ENCODE results near the gene PPRC1. TPM values are rescaled to one million over a fixed set of nuclear protein-coding genes. Genes with fewer than 3 reads are reported as not detected.

The PPRC1 gene
- total RNA-seq, 1 donor from 2014 or later = 77.2 TPM

DNA sequence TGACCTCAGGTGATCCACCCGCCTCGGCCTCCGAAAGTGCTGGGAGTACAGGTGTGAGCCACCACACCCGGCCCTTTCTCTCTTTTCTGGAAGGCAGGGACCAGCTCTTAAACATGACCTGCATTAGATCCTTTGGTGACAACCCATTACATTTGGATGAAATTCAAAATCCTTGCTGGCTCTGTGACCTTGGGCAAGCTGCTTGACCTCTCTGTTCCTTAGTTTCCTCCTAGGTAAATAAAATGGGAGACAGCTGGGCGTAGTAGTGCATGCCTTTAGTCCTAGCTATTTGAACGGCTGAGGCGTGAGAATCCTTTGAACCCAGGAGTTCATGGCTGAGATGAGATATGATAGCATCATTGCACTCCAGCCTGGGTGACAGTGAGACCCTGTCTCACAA, 36.4 kb upstream of the PPRC1 start:
- no peak for TF ChIP-seq CTCF (IDR thresholded peaks at IDR 0.05)
- no peaks in the 10 kb centered on the region for H3K4me1 Mint-ChIP-seq
- no peaks in the 10 kb centered on the region for H3K36me3 Mint-ChIP-seq (ENCODE audit: low read depth)
- ATAC-seq (ENCODE audit: low read depth) (no peak), DNase-seq (no peak)
- CTCF ChIA-PET = no interaction called here
- no peak overlapping the region for H3K27ac Mint-ChIP-seq
- intact Hi-C loops (cut with micrococcal nuclease) = no loop called here
- POLR2A ChIA-PET = no interaction called here
- no peak overlapping the region for H3K4me3 Mint-ChIP-seq
- H3K9me3 Mint-ChIP-seq = no peaks in the 10 kb centered on the region
- H3K27me3 Mint-ChIP-seq = no peaks in the 10 kb centered on the region

- H3K4me1 Mint-ChIP-seq = peaks cover 1% of the 10 kb centered on the region
- H3K36me3 Mint-ChIP-seq (ENCODE audit: low read depth) = peaks cover 4% of the 10 kb centered on the region
- no peaks in the 10 kb centered on the region for H3K9me3 Mint-ChIP-seq
- POLR2A ChIA-PET = interaction anchor here (0.8 kb wide), 2 partner anchors 46 to 602 kb away, joined by 6 to 9 read pairs; no protein-coding TSS in a partner anchor
- intact Hi-C loops (cut with micrococcal nuclease) = no loop called here
- no peak overlapping the region for H3K4me3 Mint-ChIP-seq
- ATAC-seq (ENCODE audit: low read depth) = no peak
- H3K27ac Mint-ChIP-seq = no peak overlapping the region
- CTCF ChIA-PET = interaction anchor here (1.2 kb wide), 1 partner anchor 28 kb away, joined by 3 read pairs; no protein-coding TSS in a partner anchor
- no peaks in the 10 kb centered on the region for H3K27me3 Mint-ChIP-seq
- no peak for DNase-seq
- no peak for TF ChIP-seq CTCF (IDR thresholded peaks at IDR 0.05)
Measured at GRCh38 chr10:102101152-102101551, 31.7 kb upstream of the PPRC1 start.

GRCh38 chr10:102102421-102102820, 30.4 kb upstream of the PPRC1 start:
- ChIA-PET CTCF (interaction anchor here (2.0 kb wide), 1 partner anchor 262 kb away, joined by 6 read pairs; no protein-coding TSS in a partner anchor), POLR2A (no interaction called here)
- H3K27me3 Mint-ChIP-seq = no peaks in the 10 kb centered on the region
- H3K9me3 Mint-ChIP-seq = no peaks in the 10 kb centered on the region
- no peak overlapping the region for H3K27ac Mint-ChIP-seq
- intact Hi-C loops (cut with micrococcal nuclease) = no loop called here
- no peak for TF ChIP-seq CTCF (IDR thresholded peaks at IDR 0.05)
- DNase-seq = no peak
- H3K4me3 Mint-ChIP-seq = no peak overlapping the region
- ATAC-seq (ENCODE audit: low read depth) = no peak
- peaks cover 3% of the 10 kb centered on the region for H3K4me1 Mint-ChIP-seq
- peaks cover 9% of the 10 kb centered on the region for H3K36me3 Mint-ChIP-seq (ENCODE audit: low read depth)

- H3K36me3 Mint-ChIP-seq (ENCODE audit: low read depth) = peaks cover 48% of the 10 kb centered on the region
- POLR2A ChIA-PET = no interaction called here
- H3K4me1 Mint-ChIP-seq = peaks cover 3% of the 10 kb centered on the region
- H3K9me3 Mint-ChIP-seq = no peaks in the 10 kb centered on the region
- no peaks in the 10 kb centered on the region for H3K27me3 Mint-ChIP-seq
- no peak for ATAC-seq (ENCODE audit: low read depth)
- no peak overlapping the region for H3K4me3 Mint-ChIP-seq
- intact Hi-C loops (cut with micrococcal nuclease) = no loop called here
- no peak for DNase-seq
- H3K27ac Mint-ChIP-seq = no peak overlapping the region
- no peak for TF ChIP-seq CTCF (IDR thresholded peaks at IDR 0.05)
- CTCF ChIA-PET = no interaction called here
Measured at GRCh38 chr10:102106998-102107397, 25.8 kb upstream of the PPRC1 start.

- TF ChIP-seq CTCF (IDR thresholded peaks at IDR 0.05) = no peak
- H3K27ac Mint-ChIP-seq = no peak overlapping the region
- peaks cover 16% of the 10 kb centered on the region for H3K4me1 Mint-ChIP-seq
- CTCF ChIA-PET = no interaction called here
- intact Hi-C loops (cut with micrococcal nuclease) = no loop called here
- no peaks in the 10 kb centered on the region for H3K27me3 Mint-ChIP-seq
- ATAC-seq (ENCODE audit: low read depth) (no peak), DNase-seq (no peak)
- H3K9me3 Mint-ChIP-seq = no peaks in the 10 kb centered on the region
- peaks cover 48% of the 10 kb centered on the region for H3K36me3 Mint-ChIP-seq (ENCODE audit: low read depth)
- POLR2A ChIA-PET = no interaction called here
- no peak overlapping the region for H3K4me3 Mint-ChIP-seq
Measured at GRCh38 chr10:102109166-102110116, 23.4 kb upstream of the PPRC1 start.
